Renal cortex interstitium (tissue), 11 donors: Measurements from ENCODE around the gene BCR. TPM values are rescaled to one million over a fixed set of nuclear protein-coding genes. Genes with fewer than 3 reads are reported as not detected.

Experiments used
- DNase-seq, 11 donors: peaks; one replicate each; pipeline ENCODE4 v3.0.0-alpha.2; 2013; ENCODE audit warnings: low read depth in 9 of 11, low spot score in 4 of 11; ENCODE audit errors: extremely low read depth in 1 of 11
- polyA plus RNA-seq, 3 donors: library from polyadenylated mRNA; unstranded; fragments of 120-200 nt; gene quantifications; one replicate each; pipeline ENCODE4 v1.2.1, GENCODE V29; 2013; ENCODE audit not compliant: insufficient read length in 3 of 3

The BCR gene
- polyA plus RNA-seq, 3 donors = 57.5 to 65.1 (median 61.3) TPM

- no peak for DNase-seq
These were observed 27.6 kb downstream of the BCR start for GRCh38 chr22:23207729-23208393.

GRCh38 chr22:23210428-23211170 is 30.3 kb downstream of the BCR start:
- DNase-seq = no peak

- DNase-seq = no peak
These were observed 31.3 kb downstream of the BCR start for GRCh38 chr22:23211622-23212021.

GRCh38 chr22:23212061-23213021 is 32.0 kb downstream of the BCR start:
- DNase-seq = no peak

- DNase-seq = no peak
These were observed 32.8 kb downstream of the BCR start for GRCh38 chr22:23213022-23213555.

- no peak for DNase-seq
These were observed 33.4 kb downstream of the BCR start for GRCh38 chr22:23213581-23214334.

- DNase-seq = no peak
These were observed 34.1 kb downstream of the BCR start for GRCh38 chr22:23214398-23214797.

GRCh38 chr22:23215294-23216241 is 35.3 kb downstream of the BCR start:
- no peak for DNase-seq

- no peak for DNase-seq
These were observed 36.3 kb downstream of the BCR start for GRCh38 chr22:23216461-23217170.

- DNase-seq = no peak
These were observed 37.1 kb downstream of the BCR start for GRCh38 chr22:23217171-23218052.

- no peak for DNase-seq
These were observed 38.0 kb downstream of the BCR start for GRCh38 chr22:23218053-23218866.

GRCh38 chr22:23218867-23219251 is 38.5 kb downstream of the BCR start:
- DNase-seq = peak in 8 of 11 donors; percentile 46 to 81 (median 68)

GRCh38 chr22:23219317-23219716 is 39.0 kb downstream of the BCR start:
- no peak for DNase-seq

- no peak for DNase-seq
These were observed 39.6 kb downstream of the BCR start for GRCh38 chr22:23219822-23220484.
